Skin epidermis (tissue), 12 donors: Measurements from ENCODE around the gene UNC13C.

Experiments
- H3K27ac ChIP-seq, 21 experiments: fragments of 200-600 bp; sonication (generic) in 11 of 21; one replicate each; pipeline ENCODE4 v1.5.0; 2020; ENCODE audit warnings: mild to moderate bottlenecking in 3 of 21, inconsistent platforms in 2 of 21, moderate library complexity in 2 of 21
- H3K4me3 ChIP-seq, 7 experiments: fragments of 200-600 bp; sonication (generic) in 2 of 7; one replicate each; pipeline ENCODE4 v1.5.0; 2020; ENCODE audit warnings: inconsistent platforms in 2 of 7, mild to moderate bottlenecking in 2 of 7, moderate library complexity in 1 of 7

Gene UNC13C

DNA sequence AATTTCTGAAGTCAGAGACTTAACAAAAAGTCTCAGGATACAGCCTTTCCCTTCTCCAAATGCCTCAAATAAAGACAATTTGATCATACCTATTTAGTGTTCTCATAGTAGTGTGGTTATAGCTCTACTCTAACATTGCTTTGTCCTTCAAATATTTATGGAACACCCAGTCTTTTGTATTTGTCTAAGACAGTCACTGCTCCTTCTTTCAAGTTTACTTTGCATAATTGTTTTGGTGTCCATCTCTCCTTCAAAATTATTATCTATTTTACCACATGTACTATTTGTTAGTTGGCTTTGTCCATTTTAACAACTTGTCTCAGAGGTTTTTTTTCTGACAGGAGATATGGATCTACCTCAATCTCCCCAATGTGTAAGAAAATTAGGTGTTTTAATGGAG, 118.8 kb downstream of the UNC13C start:
- no peak overlapping the region for H3K27ac ChIP-seq

DNA sequence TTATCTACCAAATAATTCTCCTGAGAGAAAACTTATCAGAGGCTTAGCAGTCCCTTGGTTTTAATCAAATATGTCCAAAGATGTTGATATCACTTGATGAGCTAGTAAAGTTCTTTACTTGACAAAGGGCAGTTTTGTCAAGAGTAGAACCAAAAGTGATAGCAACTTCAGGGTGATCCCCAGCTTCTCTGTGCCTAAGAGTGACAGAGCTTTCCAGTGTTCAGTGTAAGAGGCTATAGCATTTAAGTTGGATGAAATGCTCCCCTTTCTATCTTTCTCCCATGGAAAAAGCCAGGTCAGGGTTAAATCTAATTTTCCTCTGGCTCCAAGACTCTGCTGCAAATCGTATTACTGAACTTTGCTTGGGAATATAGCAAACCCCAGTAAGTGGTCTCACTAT, 120.8 kb downstream of the UNC13C start:
- no peak overlapping the region for H3K27ac ChIP-seq
- no peak overlapping the region for H3K4me3 ChIP-seq

More for the DNA sequence above, 118.8 kb downstream of the UNC13C start:
- no peak overlapping the region for H3K4me3 ChIP-seq

DNA sequence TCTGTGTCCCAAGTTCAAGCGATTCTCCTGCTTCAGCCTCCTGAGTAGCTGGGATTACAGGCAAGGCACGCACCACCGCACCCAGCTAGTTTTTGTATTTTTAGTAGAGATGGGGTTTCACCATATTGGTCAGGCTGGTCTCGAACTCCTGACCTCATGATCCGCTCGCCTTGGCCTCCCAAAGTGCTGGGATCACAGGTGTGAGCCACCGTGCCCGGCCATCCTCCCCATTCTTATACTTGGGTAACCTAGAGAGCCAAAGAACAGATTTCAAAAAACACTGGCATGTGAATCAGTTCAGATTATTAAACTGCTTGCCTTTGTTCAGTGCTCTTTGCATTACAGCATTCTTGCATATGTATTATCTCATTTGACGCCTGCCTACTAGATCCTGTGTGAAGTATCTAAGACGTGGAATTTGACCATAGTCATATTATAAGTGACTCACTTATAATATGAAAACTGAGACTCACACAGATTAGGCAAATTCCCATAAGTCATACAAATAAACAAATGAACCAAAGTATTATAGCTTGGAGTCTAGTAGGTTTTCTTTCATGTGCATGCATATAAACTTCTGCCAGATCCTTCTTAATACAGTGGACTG, 123.5 kb downstream of the UNC13C start:
- Histone ChIP-seq H3K4me3 (no peak overlapping the region), H3K27ac (no peak overlapping the region)

DNA sequence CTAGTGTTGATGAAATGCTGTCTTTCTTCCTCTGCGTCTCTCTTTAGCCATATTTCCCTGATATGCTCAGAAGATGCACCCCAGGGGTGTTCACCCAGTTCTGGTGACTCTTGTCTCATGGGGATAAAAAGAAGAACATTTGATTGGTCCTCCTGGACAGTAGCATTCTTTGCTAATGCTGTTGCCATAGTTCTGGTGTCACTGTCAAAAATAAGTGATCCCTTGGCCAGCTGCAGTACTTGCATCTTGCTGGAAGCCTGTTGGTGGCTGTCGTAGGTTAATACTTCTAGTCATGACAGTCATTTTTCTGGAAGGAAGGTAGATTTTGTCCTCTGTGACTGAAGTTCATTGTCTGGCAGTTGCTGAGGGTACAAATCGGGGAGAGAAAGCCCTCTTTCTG, 124.5 kb downstream of the UNC13C start:
- no peak overlapping the region for H3K27ac ChIP-seq
- H3K4me3 ChIP-seq: no peak overlapping the region

DNA sequence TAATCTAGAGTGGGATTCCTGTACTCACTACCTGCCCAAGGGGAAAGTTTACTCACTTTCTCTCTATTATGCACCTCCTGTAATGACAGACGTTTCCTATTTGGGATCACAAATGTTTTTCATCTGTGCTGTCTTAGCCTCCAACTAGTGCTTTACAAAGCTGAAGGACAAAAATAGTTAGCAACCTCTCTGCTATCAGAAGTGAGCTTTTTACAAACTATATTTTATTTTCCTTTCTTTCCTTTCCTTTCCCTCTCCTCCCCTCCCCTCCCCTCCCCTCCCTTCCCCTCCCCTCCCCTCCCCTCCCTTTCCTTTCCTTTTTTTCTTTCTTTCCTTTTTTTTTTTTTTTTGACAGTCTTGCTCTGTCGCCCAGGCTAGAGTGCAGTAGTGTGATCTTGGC, 130.8 kb downstream of the UNC13C start:
- H3K4me3 ChIP-seq: no peak overlapping the region

DNA sequence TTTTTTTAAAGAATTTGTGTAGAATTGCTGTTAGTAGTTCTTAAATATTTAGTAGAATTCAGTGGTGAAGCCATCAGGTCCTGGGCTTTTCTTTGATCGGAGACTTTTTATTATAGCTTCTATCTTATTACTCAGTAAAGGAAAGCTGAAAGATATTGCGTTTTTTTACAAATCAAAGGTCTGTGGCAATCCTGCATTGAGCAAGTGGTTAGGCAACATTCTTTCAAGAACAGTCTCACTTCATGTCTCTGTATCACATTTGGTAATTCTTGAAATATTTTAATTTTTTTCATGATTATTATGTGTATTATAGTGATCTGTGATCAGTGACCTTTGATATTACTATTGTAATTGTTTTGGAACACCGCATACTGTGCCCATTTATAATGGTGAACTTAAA, 140.8 kb downstream of the UNC13C start:
- no peak overlapping the region for H3K4me3 ChIP-seq
- no peak overlapping the region for H3K27ac ChIP-seq

More for the DNA sequence above, 130.8 kb downstream of the UNC13C start:
- no peak overlapping the region for H3K27ac ChIP-seq

DNA sequence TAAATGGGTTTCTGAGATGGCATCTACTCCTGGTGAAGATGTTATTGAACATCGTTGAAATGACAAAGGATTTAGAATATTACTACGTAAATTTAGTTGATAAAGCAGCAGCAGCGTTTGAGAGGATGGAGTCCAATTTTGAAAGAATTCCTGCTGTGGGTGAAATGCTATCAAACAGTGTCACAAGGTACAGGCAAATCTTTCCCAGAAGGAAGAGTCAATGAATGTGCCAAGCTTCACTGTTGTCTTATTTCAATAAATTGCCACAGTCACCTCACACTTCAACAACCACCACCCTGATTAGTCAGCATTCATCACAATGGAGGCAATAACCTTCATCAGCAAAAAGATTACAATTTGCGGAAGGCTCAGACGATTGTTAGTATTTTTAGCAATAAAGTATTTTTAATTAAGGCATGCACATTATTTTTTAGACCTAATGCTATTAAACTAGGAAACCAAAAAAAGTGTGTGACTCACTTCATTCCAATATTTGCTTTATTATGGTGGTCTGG, 142.8 kb downstream of the UNC13C start:
- no peak overlapping the region for H3K27ac ChIP-seq
- H3K4me3 ChIP-seq: no peak overlapping the region

DNA sequence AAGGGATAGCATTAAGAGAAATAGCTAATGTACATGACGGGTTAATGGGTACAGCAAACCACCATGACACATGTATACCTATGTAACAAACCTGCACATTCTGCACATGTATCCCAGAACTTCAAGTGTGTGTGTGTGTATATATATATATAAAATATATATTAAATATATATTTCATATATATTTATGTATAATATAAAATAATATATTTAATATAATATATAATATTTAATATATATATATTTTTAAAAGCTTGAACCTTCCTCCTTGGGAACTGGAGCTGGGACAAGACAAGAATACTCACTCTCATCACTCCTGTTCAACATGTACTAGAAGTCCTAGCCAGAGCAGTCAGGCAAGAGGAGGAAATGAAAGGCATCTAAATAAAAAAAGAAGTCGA, 149.3 kb downstream of the UNC13C start:
- H3K27ac ChIP-seq: no peak overlapping the region
- no peak overlapping the region for H3K4me3 ChIP-seq

DNA sequence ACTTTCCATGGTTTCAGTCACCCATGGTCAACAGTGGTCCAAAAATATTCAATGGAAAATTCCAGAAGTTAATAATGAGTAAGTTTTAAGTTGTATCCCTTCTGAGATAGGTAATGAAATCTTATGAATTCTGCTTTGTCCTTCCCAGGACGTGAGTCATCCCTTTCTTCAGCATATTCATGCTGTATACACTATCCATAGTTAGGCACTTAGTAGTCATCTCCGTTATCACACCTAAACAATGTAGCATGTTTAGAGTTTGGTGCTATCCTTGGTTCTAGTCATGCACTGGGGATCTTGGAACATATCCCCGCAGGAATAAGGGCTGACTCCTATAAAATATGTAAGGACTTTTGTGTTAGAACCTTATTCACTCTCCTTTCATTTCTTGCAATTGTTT, 153.2 kb downstream of the UNC13C start:
- H3K4me3 ChIP-seq: no peak overlapping the region
- H3K27ac ChIP-seq: no peak overlapping the region

DNA sequence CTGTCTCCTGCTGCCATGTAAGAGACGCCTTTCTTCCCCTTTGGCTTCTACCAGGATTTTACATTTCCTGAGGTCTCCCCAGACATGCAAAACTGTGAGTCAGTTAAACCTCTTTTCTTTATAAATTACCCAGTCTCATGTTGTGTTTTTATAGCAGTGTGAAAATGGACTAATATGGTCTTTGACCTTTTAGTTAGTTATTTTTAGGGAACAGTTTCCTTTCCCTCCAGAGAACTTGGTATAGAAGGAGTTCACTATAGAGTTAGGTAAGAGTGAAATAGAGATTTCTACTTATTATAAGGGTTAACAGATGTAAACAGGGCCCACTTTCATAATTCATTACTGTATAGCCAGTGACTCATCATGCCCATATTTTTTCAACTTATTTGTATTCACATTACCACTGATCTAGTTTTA, 170.9 kb downstream of the UNC13C start:
- no peak overlapping the region for H3K4me3 ChIP-seq

DNA sequence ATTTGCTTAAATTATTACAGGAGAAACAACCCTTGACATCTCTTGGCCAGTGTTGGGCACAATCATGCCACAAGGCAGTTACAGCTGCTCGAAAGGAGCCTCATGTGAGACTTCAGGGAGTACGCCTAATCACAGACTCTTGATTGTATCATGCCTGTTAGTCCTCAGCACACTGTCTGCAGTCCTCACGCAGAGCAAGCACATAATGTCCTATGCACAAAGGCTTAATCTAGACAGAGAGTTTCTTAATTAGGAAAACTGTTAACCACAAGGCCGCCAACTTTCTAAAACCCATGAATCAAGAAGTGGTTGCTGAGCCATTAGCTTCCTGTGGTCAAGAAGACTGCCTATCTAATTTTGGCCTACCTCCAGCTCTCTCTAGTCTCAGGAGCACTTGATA, 172.0 kb downstream of the UNC13C start:
- H3K4me3 ChIP-seq: no peak overlapping the region
- no peak overlapping the region for H3K27ac ChIP-seq

More for the DNA sequence above, 170.9 kb downstream of the UNC13C start:
- H3K27ac ChIP-seq: no peak overlapping the region

DNA sequence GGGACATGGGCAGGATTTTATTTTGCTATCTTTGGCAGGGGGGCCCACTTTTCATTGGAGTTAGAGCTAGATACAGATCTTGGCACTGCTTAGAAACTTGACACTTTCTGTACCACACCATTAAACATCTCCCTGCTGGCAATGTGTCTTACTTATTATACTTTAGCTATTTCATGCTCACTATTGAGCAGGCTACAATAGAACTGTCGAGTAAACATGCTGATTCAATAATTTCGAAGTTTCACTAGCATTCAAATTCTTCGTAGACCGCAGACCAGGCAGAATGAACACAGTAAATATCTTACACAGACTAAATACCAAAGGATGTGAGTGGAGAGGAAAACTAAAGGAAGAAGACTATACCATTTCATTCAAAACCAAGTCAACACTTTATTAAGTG, 180.8 kb downstream of the UNC13C start:
- no peak overlapping the region for H3K27ac ChIP-seq
- H3K4me3 ChIP-seq: no peak overlapping the region

DNA sequence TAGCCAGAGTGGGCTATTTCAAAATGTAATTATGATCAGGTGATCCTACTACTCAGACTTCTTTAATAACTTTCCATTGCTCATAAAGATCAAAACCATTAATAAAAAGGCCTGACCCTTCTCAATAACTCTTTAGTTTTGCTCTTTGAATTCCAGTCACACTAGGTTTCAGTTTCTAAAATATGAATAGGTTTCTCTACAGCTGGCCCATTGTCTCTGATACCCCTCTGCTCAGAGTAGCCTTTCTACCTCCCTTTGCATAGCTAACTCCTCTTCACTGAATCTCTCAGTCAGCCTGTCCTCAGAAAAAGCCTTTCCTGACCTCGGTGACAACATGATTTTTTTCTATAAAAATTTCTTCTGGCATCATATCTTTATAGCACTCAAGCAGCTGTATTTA, 209.1 kb downstream of the UNC13C start:
- no peak overlapping the region for H3K27ac ChIP-seq
- no peak overlapping the region for H3K4me3 ChIP-seq

DNA sequence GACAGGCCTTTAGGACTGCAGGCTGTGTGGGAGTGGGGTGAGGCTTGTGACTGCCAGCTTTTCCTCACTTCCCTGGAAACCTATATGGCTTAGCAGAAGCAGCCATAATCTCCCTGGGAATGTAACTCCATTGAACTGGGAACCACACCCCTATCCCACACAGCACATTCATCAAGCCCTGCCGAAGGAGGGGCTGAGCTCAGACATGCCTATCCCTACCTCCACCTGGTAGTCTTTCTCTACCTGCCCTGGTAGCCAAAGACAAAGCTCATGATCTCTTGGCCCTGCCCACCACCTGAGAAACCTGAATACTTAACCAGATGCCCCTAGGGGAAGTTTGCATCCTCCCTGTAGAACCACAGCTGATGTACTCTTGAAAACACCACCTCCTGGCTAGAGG, 219.8 kb downstream of the UNC13C start:
- no peak overlapping the region for H3K4me3 ChIP-seq

DNA sequence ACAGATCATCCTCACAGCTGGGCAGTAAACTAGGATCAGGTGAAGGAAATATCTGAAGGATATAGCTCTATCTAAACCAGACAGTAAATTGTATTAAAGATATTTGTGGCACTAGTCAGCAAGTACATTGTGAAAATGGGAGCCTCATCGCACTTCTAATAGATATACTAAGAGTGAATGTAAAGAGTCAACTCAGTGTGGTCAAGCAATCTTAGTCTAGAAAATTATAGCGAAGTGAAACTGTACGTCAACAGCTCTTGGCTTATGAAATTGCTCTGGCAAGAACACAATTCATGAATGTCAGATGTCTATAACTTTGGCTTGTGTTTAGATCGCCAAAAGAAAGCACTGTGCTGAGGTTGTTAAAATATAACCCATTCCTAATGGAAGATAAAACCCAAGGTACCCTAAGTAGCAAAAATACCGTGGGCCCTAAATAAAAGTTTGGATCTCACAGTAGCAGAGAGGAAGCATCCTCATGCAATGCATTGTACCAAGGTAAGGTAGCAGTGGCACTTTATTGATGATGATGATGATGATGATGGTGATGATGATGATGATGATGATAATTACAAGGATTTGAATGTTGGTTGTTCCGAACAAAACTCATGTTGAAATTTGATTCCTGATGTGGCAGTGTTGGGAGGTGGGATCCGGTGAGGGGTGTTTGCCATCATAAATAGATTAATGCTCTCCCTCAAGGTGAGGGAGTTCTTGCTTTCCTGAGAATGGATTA, 228.5 kb downstream of the UNC13C start:
- Histone ChIP-seq H3K4me3 (no peak overlapping the region), H3K27ac (no peak overlapping the region)

More for the DNA sequence above, 219.8 kb downstream of the UNC13C start:
- H3K27ac ChIP-seq: no peak overlapping the region

DNA sequence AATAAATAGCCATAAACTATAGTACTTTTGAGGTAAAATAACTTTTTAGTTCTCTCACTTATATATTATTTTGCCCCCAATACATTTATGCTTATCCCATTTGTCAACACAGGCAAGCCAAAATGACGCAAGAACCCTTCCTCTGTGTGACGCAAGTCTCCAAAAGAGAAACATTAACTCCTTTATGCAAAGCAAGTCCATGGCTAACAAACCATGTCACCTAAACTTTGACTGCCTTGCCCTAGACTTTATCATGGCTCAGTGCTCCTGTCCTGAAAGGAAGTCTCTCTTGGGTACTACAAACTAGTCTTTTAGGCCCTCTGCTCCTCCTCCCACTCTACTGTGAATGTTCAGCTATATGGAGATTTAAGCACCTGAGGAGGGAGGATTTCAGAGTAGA, 230.5 kb downstream of the UNC13C start:
- no peak overlapping the region for H3K4me3 ChIP-seq
- H3K27ac ChIP-seq: no peak overlapping the region

DNA sequence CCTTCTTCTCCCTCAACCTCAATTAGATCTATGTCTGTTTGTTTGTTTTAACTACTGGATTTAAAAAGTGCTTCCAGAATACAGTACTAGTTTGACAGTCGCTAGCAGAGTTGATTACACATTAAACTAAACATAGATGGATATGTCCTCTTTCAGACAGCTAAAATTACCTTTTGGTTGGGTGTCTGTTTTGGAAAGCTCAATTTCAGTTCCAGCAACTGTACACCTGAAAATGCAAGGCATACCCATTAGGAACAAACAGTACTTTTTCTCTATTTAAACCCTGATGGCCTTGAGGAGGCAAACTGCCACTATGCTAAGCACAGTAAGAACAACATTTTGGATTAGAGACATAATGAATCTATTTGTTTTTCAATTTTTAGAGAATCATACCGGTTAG, 234.4 kb downstream of the UNC13C start:
- Histone ChIP-seq H3K4me3 (no peak overlapping the region), H3K27ac (no peak overlapping the region)

DNA sequence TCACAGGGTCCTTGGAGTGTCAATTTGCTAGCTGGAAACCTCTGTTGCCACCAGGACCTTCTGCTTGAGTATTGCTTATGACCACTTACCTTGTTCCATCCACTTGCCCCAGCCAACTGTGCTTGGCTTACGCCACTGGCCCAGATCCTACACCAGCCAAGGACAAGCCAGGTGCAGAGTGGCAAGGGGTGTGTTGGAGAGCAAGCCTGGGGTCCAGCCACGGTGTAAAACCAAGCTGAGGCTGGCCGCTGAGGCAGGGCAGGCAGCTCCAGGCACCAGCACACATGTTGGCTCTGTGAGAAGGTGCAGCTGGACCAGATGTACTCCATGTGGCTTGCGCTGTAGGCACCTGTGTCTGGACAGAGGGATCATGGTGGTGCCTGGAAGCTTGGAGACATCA, 248.2 kb downstream of the UNC13C start:
- Histone ChIP-seq H3K27ac (no peak overlapping the region), H3K4me3 (no peak overlapping the region)

DNA sequence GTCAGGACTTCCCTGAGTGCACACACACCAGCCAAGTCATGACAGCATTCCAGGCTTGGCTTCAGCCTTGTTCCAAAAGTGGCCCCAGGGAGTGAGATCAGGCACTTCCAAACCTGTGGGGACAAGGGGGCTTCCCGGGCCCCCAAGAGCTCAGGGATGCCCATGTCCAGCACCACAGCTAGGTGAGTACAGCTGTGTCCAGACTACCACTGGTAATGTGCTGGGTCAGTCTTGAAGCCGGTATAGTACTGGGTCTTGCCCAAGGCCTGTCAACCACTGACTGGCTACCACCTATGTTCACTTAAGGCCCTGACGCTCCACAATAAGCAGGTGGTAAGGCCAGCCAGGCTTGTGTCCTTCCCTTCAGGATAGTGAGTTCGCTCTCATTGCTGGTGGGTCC, 249.3 kb downstream of the UNC13C start:
- no peak overlapping the region for H3K4me3 ChIP-seq

DNA sequence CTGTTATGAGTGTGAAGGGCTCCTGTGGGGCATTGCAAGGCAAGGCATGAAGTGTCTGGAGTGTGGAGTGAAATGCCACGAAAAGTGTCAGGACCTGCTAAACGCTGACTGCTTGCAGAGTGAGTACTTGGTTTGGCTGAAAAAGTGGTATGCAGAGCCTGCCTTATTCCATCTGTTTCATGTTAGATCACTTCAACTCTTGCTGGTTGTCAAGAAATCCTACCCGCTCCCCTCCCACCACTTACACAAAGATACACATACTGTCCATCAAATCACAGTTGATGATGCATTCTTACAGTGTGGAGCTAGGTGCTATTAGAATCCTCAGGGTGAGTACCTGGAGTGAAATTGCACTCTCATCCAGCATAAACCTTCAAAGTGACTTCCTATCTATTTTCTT, 272.1 kb downstream of the UNC13C start:
- Histone ChIP-seq H3K27ac (no peak overlapping the region), H3K4me3 (no peak overlapping the region)

More for the DNA sequence above, 249.3 kb downstream of the UNC13C start:
- H3K27ac ChIP-seq: no peak overlapping the region

DNA sequence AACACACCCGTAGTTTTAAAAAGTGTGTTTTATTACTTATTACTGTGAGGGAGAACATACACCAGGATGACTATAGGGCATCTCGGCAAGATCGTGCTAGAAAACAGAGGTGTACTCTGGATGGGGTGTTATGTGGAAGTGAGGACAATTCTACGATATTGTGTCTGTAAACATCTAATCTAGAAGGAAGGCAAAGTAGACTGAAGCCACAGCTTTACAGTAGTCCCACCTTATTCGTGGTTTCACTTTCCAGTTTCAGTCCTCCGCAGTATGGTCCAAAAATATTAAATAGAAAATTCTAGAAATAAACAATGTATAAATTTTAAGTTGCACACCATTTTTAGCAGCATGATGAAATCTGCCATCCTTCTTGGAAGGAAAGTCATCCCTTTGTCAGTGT, 277.9 kb downstream of the UNC13C start:
- Histone ChIP-seq H3K27ac (no peak overlapping the region), H3K4me3 (no peak overlapping the region)

DNA sequence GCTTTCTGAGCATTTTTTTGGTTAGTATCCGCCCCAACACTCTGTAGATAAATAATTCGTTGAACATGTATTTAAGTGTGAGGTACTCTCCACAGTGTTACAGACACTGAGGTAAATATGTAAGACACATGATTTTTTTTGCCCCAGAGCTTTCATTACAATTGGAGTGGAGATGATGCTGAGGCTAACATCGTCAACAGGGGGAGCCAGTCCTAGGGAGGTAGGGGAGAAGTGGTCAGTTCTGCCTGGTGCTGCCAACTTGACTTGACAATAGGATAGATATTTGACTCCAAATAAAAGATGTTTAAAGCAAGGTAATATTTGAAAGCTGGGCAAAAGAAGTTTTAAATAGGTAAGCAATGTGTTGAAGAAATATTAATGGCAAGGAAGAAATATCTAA, 295.7 kb downstream of the UNC13C start:
- Histone ChIP-seq H3K27ac (no peak overlapping the region), H3K4me3 (no peak overlapping the region)
